IMR-90 (cell line): ENCODE measurements around the gene FGF6. TPM values are rescaled to one million over a fixed set of nuclear protein-coding genes. Genes with fewer than 3 reads are reported as not detected.

Experiments
- ATAC-seq: fragments of 200-7000 bp; cut with Tn5 transposase; 2 replicates; pipeline ENCODE4 v1.9.1; 2020; ENCODE audit warnings: low read depth, mild to moderate bottlenecking, moderate library complexity
- BruUV-seq: library from RNA; stranded (reverse); fragments of 400-500 nt; replicated peaks from 2 replicates; lab custom pipeline; 2021; lab: Mats Ljungman, UMichigan
- CTCF ChIA-PET: fragments of 300-600 bp; formaldehyde crosslinking; extraction: SDS; loops from one replicate; lab custom pipeline; 2021; ENCODE audit warnings: antibody characterized with exemption; lab: Yijun Ruan, JAX
- POLR2A ChIA-PET: fragments of 300-600 bp; sonication (Branson Sonifier 250); formaldehyde crosslinking; loops from one replicate; lab custom pipeline; 2022; ENCODE audit warnings: antibody characterized with exemption; ENCODE audit not compliant: unreplicated experiment; lab: Charles Lee
- DNase-seq: peaks from one replicate; pipeline ENCODE4 v3.0.0; 2013
- H2AFZ ChIP-seq: replicated peaks from 2 replicates; pipeline ENCODE3; 2013; ENCODE audit warnings: low read length, mild to moderate bottlenecking; ENCODE audit not compliant: poor library complexity
- H2AK5ac ChIP-seq: 2 replicates; pipeline ENCODE4 v1.6.1; 2013; ENCODE audit warnings: low read depth, low read length, inconsistent platforms
- H2AK9ac ChIP-seq: replicated peaks from 2 replicates; pipeline ENCODE3; 2013; ENCODE audit warnings: mild to moderate bottlenecking, low read depth, low read length, moderate library complexity; ENCODE audit not compliant: poor library complexity
- H2BK120ac ChIP-seq: 2 replicates; pipeline ENCODE4 v1.6.1; 2013; ENCODE audit warnings: low read depth, low read length, inconsistent platforms
- H2BK15ac ChIP-seq: 3 replicates; pipeline ENCODE4 v1.6.1; 2013; ENCODE audit warnings: low read depth, low read length, inconsistent platforms
- H2BK20ac ChIP-seq: 2 replicates; pipeline ENCODE4 v1.6.1; 2013; ENCODE audit warnings: low read depth, mild to moderate bottlenecking, inconsistent platforms, low read length, moderate library complexity
- H2BK5ac ChIP-seq: 2 replicates; pipeline ENCODE4 v1.6.1; 2013; ENCODE audit warnings: mild to moderate bottlenecking, low read depth, low read length, inconsistent platforms; ENCODE audit not compliant: poor library complexity, severe bottlenecking
- H3K14ac ChIP-seq: replicated peaks from 2 replicates; pipeline ENCODE4 v1.6.1; 2013; ENCODE audit warnings: low read depth, low read length, inconsistent platforms
- H3K18ac ChIP-seq: 2 replicates; pipeline ENCODE4 v1.6.1; 2013; ENCODE audit warnings: low read depth, low read length, control low read depth
- H3K23ac ChIP-seq: 2 replicates; pipeline ENCODE4 v1.6.1; 2013; ENCODE audit warnings: low read depth, low read length, inconsistent platforms
- H3K27ac ChIP-seq: 2 replicates; pipeline ENCODE4 v1.5.1; 2013; ENCODE audit warnings: mild to moderate bottlenecking, control low read depth, low read length; ENCODE audit not compliant: insufficient read depth
- H3K27me3 ChIP-seq: 2 replicates; pipeline ENCODE4 v1.6.1; 2013; ENCODE audit warnings: low read length; ENCODE audit not compliant: control insufficient read depth, insufficient read depth
- H3K36me3 ChIP-seq: 2 replicates; pipeline ENCODE4 v1.6.1; 2013; ENCODE audit warnings: low read length, mixed read lengths; ENCODE audit not compliant: control insufficient read depth, insufficient read depth
- H3K4ac ChIP-seq: 2 replicates; pipeline ENCODE4 v1.6.1; 2013; ENCODE audit warnings: low read depth, low read length, inconsistent platforms
- H3K4me1 ChIP-seq: 2 replicates; pipeline ENCODE4 v1.6.1; 2013; ENCODE audit warnings: low read length, mixed read lengths; ENCODE audit not compliant: control insufficient read depth, insufficient read depth
- H3K4me2 ChIP-seq: 2 replicates; pipeline ENCODE4 v1.6.1; 2013; ENCODE audit warnings: low read depth, mild to moderate bottlenecking, control low read depth, low read length, moderate library complexity
- H3K4me3 ChIP-seq: 2 replicates; pipeline ENCODE4 v1.5.1; 2013; ENCODE audit warnings: low read depth, mild to moderate bottlenecking, control low read depth, low read length, moderate library complexity; ENCODE audit not compliant: insufficient read depth
- H3K56ac ChIP-seq: 2 replicates; pipeline ENCODE4 v1.6.1; 2013; ENCODE audit warnings: low read length, inconsistent platforms; ENCODE audit not compliant: insufficient read depth; ENCODE audit errors: extremely low read depth
- H3K79me1 ChIP-seq, 2 experiments: 2 replicates each; pipeline ENCODE4 v1.6.1; 2013; ENCODE audit warnings: low read length in 2 of 2, inconsistent platforms in 1 of 2, low read depth in 1 of 2
- H3K9ac ChIP-seq: 2 replicates; pipeline ENCODE4 v1.6.1; 2013; ENCODE audit warnings: low read depth, low read length, control low read depth
- H3K9me1 ChIP-seq: 2 replicates; pipeline ENCODE4 v1.6.1; 2013; ENCODE audit warnings: low read length, inconsistent platforms; ENCODE audit not compliant: insufficient read depth
- H3K9me3 ChIP-seq: 2 replicates; pipeline ENCODE4 v1.6.1; 2013; ENCODE audit warnings: low read length; ENCODE audit not compliant: control insufficient read depth, insufficient read depth
- H4K20me1 ChIP-seq: 2 replicates; pipeline ENCODE4 v1.6.1; 2013; ENCODE audit warnings: low read length, inconsistent platforms; ENCODE audit not compliant: insufficient read depth
- H4K5ac ChIP-seq: 2 replicates; pipeline ENCODE4 v1.6.1; 2013; ENCODE audit warnings: mild to moderate bottlenecking, low read depth, low read length, control low read depth
- H4K8ac ChIP-seq, 2 experiments: 2 replicates each; pipeline ENCODE4 v1.6.1; 2013; ENCODE audit warnings: low read depth in 2 of 2, low read length in 2 of 2, control low read depth in 1 of 2, inconsistent platforms in 1 of 2
- H4K91ac ChIP-seq: 2 replicates; pipeline ENCODE4 v1.6.1; 2013; ENCODE audit warnings: low read depth, low read length, inconsistent platforms; ENCODE audit not compliant: insufficient read depth
- CEBPB ChIP-seq: IDR thresholded peaks from 2 replicates; pipeline ENCODE4 v1.6.1; 2012; ENCODE audit warnings: low read depth, low read length, improper control_type of control experiment
- FOS ChIP-seq: fragments of 150-350 bp; IDR thresholded peaks from 2 replicates; pipeline ENCODE4 v1.6.1; 2016; ENCODE audit warnings: low read depth, low read length
- MAFK ChIP-seq: IDR thresholded peaks from 2 replicates; pipeline ENCODE4 v1.6.1; 2012; ENCODE audit warnings: low read depth, low read length, improper control_type of control experiment
- WGBS, 2 experiments: methylation state at CpG; one replicate each; pipeline versions ENCODE4 v1.1.5 to v1.1.7; 2013; ENCODE audit warnings: missing lambda C conversion rate in 2 of 2; ENCODE audit not compliant: insufficient read length in 1 of 2; ENCODE audit errors: extremely low coverage in 2 of 2; 5-methylcytosine and 5-hydroxymethylcytosine counted together
- dilution Hi-C: fragments of 300-500 bp; cut with HindIII; formaldehyde crosslinking; loops from one replicate; pipeline ENCODE4 v1.14.3; 2018; ENCODE audit warnings: low sequenced_read_pairs; ENCODE audit not compliant: unreplicated experiment
- in situ Hi-C: fragments of 300-500 bp; cut with MboI; formaldehyde crosslinking; loops from 3 replicates; pipeline ENCODE4 v1.14.3; 2019; ENCODE audit warnings: low sequenced_read_pairs, inconsistent platforms, mixed read lengths
- intact Hi-C: fragments of 100-400 bp; cut with micrococcal nuclease; formaldehyde crosslinking; loops from 2 replicates; pipeline ENCODE4 v1.10.0; 2022
- polyA plus RNA-seq, 3 experiments: library from polyadenylated mRNA; depleted of rRNA; stranded (reverse); fragments of >200 nt; gene quantifications; 2 replicates each; pipeline ENCODE4 v1.2.3, GENCODE V29; 2012; ENCODE audit warnings: low replicate concordance in 1 of 3
- total RNA-seq: library from RNA; depleted of rRNA; stranded (reverse); fragments of >200 nt; gene quantifications from 2 replicates; pipeline ENCODE4 v1.2.3, GENCODE V29; 2012

Gene FGF6
- total and polyA plus RNA-seq, 2 of the 4 experiments (the other 2 are of a cell fraction): not detected

DNA sequence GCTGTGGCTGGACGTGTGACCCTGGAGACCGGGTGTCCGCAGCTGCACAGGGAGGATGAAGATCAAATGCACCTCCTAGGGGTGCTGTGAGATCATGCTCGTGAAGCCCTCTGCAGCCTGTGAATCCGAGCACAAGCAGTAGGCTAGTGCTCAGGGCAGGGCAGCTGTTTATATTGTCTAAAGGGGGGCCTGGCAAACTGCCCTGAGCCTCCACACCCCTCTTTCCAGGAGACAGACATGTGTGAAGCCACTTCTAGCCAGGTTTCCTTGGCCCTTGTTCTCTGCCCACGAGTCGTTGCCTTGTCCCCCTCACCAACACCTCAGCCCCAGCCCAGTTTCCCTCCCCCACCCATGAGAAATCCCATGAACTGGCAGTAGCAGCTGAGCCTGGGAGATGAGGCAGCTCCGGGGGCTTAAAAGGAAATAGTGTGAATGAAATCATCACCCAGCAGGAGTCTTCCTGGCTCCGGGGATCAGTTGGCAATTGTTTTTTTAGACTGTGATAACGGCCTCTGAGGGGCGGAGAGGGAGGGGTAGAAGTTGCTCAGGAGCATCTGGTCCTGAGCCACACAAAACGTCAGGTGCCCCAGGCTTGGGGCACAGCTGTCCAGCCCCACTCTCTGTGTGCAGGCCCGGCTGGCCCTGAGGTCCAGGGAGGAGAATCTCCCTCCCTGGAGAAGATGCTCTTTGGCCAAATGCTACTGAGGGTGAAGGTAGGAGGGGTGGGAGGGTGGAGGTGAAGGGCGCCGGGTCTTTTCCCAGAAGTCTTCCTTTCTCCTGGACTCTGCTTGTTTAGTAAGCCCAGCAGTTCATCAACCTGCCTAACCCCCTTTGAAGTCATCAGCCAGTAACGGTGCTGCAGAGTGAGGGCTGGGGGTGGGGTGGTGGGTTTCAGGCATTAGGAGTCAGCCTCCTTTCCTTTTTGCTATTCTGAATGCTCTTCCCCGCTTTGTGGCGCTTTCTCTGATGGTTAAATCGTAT, 4.0 kb downstream of the FGF6 start:
- no peaks in the 10 kb centered on the region for H3K36me3 ChIP-seq
- no peak overlapping the region for H3K18ac ChIP-seq
- BruUV-seq: no TSS peak
- no peak overlapping the region for H4K8ac ChIP-seq
- no peaks in the 10 kb centered on the region for H4K20me1 ChIP-seq
- no peak for DNase-seq
- H2BK120ac ChIP-seq: no peak overlapping the region
- ATAC-seq: no peak
- H3K9me1 ChIP-seq: no peaks in the 10 kb centered on the region
- H3K27ac ChIP-seq: no peak overlapping the region
- no peak overlapping the region for H2AK5ac ChIP-seq
- H3K56ac ChIP-seq: no peak overlapping the region
- H4K91ac ChIP-seq: no peak overlapping the region
- intact Hi-C loops (no loop called here), in situ Hi-C loops (no loop called here), dilution Hi-C loops (no loop called here)
- no peak overlapping the region for H3K23ac ChIP-seq
- WGBS, 2 experiments: 0% methylated on average over 1 of the region's 19 CpGs; no CpG with 5 or more reads in 1 of the 2 experiments
- H3K4me1 ChIP-seq: no peaks in the 10 kb centered on the region
- no peak overlapping the region for H3K4me2 ChIP-seq
- no peak overlapping the region for H4K5ac ChIP-seq
- no peak overlapping the region for H3K4me3 ChIP-seq
- H3K9ac ChIP-seq: no peak overlapping the region
- no peaks in the 10 kb centered on the region for H3K79me1 ChIP-seq
- no peak overlapping the region for H2AFZ ChIP-seq
- H2BK20ac ChIP-seq: no peak overlapping the region
- ChIA-PET CTCF (no interaction called here), POLR2A (no interaction called here)
- H3K9me3 ChIP-seq: no peaks in the 10 kb centered on the region
- TF ChIP-seq CEBPB (no peak), MAFK (no peak), FOS (no peak)
- no peak overlapping the region for H3K4ac ChIP-seq
- H3K27me3 ChIP-seq: peaks cover 14% of the 10 kb centered on the region
- H3K14ac ChIP-seq: no peak overlapping the region
- no peak overlapping the region for H2AK9ac ChIP-seq
- no peak overlapping the region for H2BK15ac ChIP-seq
- no peak overlapping the region for H2BK5ac ChIP-seq
